H9 (cell line): ENCODE results near the gene TAOK1. TPM values are rescaled to one million over a fixed set of nuclear protein-coding genes. Genes with fewer than 3 reads are reported as not detected.
"Not testable (repeated sequence)": the region's sequence is repeated elsewhere in the genome, so short reads cannot be mapped to it uniquely, and the experiment has no call there.

Source experiments
- DNase-seq: peaks from one replicate; pipeline ENCODE4 v3.0.0-alpha.2; 2017
- H2AFZ ChIP-seq: one replicate; pipeline ENCODE4 v1.6.1; 2013; ENCODE audit warnings: mild to moderate bottlenecking, low read length, control low read depth, moderate library complexity
- H2AK5ac ChIP-seq: 2 replicates; pipeline ENCODE4 v1.6.1; 2013; ENCODE audit warnings: low read length, control low read depth, mixed read lengths; ENCODE audit not compliant: insufficient read length
- H2BK120ac ChIP-seq: one replicate; pipeline ENCODE4 v1.6.1; 2013; ENCODE audit warnings: low read depth, mild to moderate bottlenecking, low read length, control low read depth, inconsistent platforms; ENCODE audit not compliant: poor library complexity, severe bottlenecking
- H2BK12ac ChIP-seq: 2 replicates; pipeline ENCODE4 v1.6.1; 2013; ENCODE audit warnings: low read length, control low read depth, mixed read lengths, low read depth; ENCODE audit not compliant: insufficient read length
- H2BK15ac ChIP-seq: 2 replicates; pipeline ENCODE4 v1.6.1; 2013; ENCODE audit warnings: low read depth, low read length, control low read depth
- H2BK20ac ChIP-seq: one replicate; pipeline ENCODE4 v1.6.1; 2013; ENCODE audit warnings: low read depth, mild to moderate bottlenecking, low read length, control low read depth, inconsistent platforms; ENCODE audit not compliant: poor library complexity, severe bottlenecking
- H2BK5ac ChIP-seq: 2 replicates; pipeline ENCODE4 v1.6.1; 2013; ENCODE audit warnings: low read length, control low read depth, mixed read lengths; ENCODE audit not compliant: insufficient read length
- H3K14ac ChIP-seq: 2 replicates; pipeline ENCODE4 v1.6.1; 2013; ENCODE audit warnings: low read length, control low read depth; ENCODE audit not compliant: insufficient read depth
- H3K18ac ChIP-seq: 2 replicates; pipeline ENCODE4 v1.6.1; 2013; ENCODE audit warnings: low read depth, mild to moderate bottlenecking, mixed read lengths, low read length, control low read depth; ENCODE audit not compliant: insufficient read length
- H3K23ac ChIP-seq: 2 replicates; pipeline ENCODE4 v1.6.1; 2013; ENCODE audit warnings: low read length, control low read depth, mixed read lengths, low read depth; ENCODE audit not compliant: insufficient read length
- H3K23me2 ChIP-seq: 2 replicates; pipeline ENCODE4 v1.6.1; 2013; ENCODE audit warnings: low read depth, mild to moderate bottlenecking, mixed read lengths, low read length, control low read depth; ENCODE audit not compliant: insufficient read length, poor library complexity, severe bottlenecking
- H3K27ac ChIP-seq: 2 replicates; pipeline ENCODE4 v1.5.1; 2013; ENCODE audit warnings: low read length, control low read depth, mixed read lengths, low read depth; ENCODE audit not compliant: insufficient read length
- H3K27me3 ChIP-seq: 2 replicates; pipeline ENCODE4 v1.6.1; 2013; ENCODE audit warnings: low read length, control low read depth, inconsistent platforms; ENCODE audit not compliant: insufficient read depth
- H3K4ac ChIP-seq: 2 replicates; pipeline ENCODE4 v1.6.1; 2013; ENCODE audit warnings: low read depth, mild to moderate bottlenecking, control low read depth, inconsistent platforms, low read length, moderate library complexity
- H3K4me1 ChIP-seq: 2 replicates; pipeline ENCODE4 v1.6.1; 2013; ENCODE audit warnings: low read length, control low read depth, inconsistent platforms; ENCODE audit not compliant: insufficient read depth
- H3K4me2 ChIP-seq: 2 replicates; pipeline ENCODE4 v1.6.1; 2013; ENCODE audit warnings: low read length, control low read depth, mixed read lengths; ENCODE audit not compliant: insufficient read length, insufficient read depth
- H3K56ac ChIP-seq: 2 replicates; pipeline ENCODE4 v1.6.1; 2013; ENCODE audit warnings: low read depth, mild to moderate bottlenecking, mixed read lengths, low read length, control low read depth; ENCODE audit not compliant: insufficient read length
- H3K79me1 ChIP-seq: 2 replicates; pipeline ENCODE4 v1.6.1; 2013; ENCODE audit warnings: low read depth, mild to moderate bottlenecking, moderate library complexity, low read length, control low read depth, inconsistent platforms; ENCODE audit not compliant: insufficient read depth, poor library complexity, severe bottlenecking
- H3K79me2 ChIP-seq: 2 replicates; pipeline ENCODE4 v1.6.1; 2013; ENCODE audit warnings: low read length, control low read depth, inconsistent platforms; ENCODE audit not compliant: insufficient read depth
- H3K9ac ChIP-seq: 2 replicates; pipeline ENCODE4 v1.6.1; 2013; ENCODE audit warnings: low read length, control low read depth, mixed read lengths; ENCODE audit not compliant: insufficient read length; ENCODE audit errors: extremely low read depth
- H3K9me3 ChIP-seq: one replicate; pipeline ENCODE4 v1.6.1; 2013; ENCODE audit warnings: low read depth, low read length, inconsistent platforms; ENCODE audit not compliant: control insufficient read depth
- H3T11ph ChIP-seq: one replicate; pipeline ENCODE4 v1.6.1; 2013; ENCODE audit warnings: mild to moderate bottlenecking, low read length, control low read depth, inconsistent platforms
- H4K20me1 ChIP-seq: one replicate; pipeline ENCODE4 v1.6.1; 2013; ENCODE audit not compliant: control insufficient read depth, insufficient read length, insufficient read depth
- H4K5ac ChIP-seq: 2 replicates; pipeline ENCODE4 v1.6.1; 2013; ENCODE audit warnings: low read depth, mild to moderate bottlenecking, mixed read lengths, low read length, control low read depth; ENCODE audit not compliant: insufficient read length
- H4K8ac ChIP-seq: replicated peaks from 2 replicates; pipeline ENCODE4 v1.6.1; 2013; ENCODE audit warnings: low read length, control low read depth, mixed read lengths, low read depth; ENCODE audit not compliant: insufficient read length
- H4K91ac ChIP-seq: 2 replicates; pipeline ENCODE4 v1.6.1; 2013; ENCODE audit warnings: low read depth, mild to moderate bottlenecking, moderate library complexity, mixed read lengths, low read length, control low read depth; ENCODE audit not compliant: insufficient read length
- H3K27ac Mint-ChIP-seq, 3 experiments: 2 replicates in 2 of 3; 3 replicates in 1 of 3; pipeline ENCODE4 v1.8.0; 2020 to 2021; ENCODE audit warnings: mixed read lengths in 3 of 3, mild to moderate bottlenecking in 1 of 3, moderate library complexity in 1 of 3
- H3K27me3 Mint-ChIP-seq: 2 replicates; pipeline ENCODE4 v1.8.0; 2021; ENCODE audit warnings: low read depth, mild to moderate bottlenecking, moderate library complexity, mixed read lengths
- H3K36me3 Mint-ChIP-seq, 3 experiments: 2 replicates in 2 of 3; 3 replicates in 1 of 3; pipeline ENCODE4 v1.8.0; 2020 to 2021; ENCODE audit warnings: low read depth in 3 of 3, mixed read lengths in 3 of 3; ENCODE audit not compliant: insufficient read depth in 1 of 3
- H3K4me1 Mint-ChIP-seq, 2 experiments: 2 replicates each; pipeline ENCODE4 v1.8.0; 2020; ENCODE audit warnings: mixed read lengths in 2 of 2
- H3K4me3 Mint-ChIP-seq, 2 experiments: 2 replicates in 1 of 2; 3 replicates in 1 of 2; pipeline ENCODE4 v1.8.0; 2020 to 2021; ENCODE audit warnings: mild to moderate bottlenecking in 2 of 2, mixed read lengths in 2 of 2, moderate library complexity in 1 of 2
- H3K9me3 Mint-ChIP-seq, 2 experiments: 2 replicates in 1 of 2; 3 replicates in 1 of 2; pipeline ENCODE4 v1.8.0; 2020; ENCODE audit warnings: mild to moderate bottlenecking in 2 of 2, mixed read lengths in 2 of 2, moderate library complexity in 1 of 2
- CTCF ChIP-seq: fragments of 200-600 bp; sonication (generic); conservative IDR thresholded peaks from 3 replicates; pipeline ENCODE4 v1.8.0; 2021; ENCODE audit warnings: antibody characterized with exemption, mild to moderate bottlenecking
- WGBS: extraction: QIAGEN DNeasy Blood & Tissue Kit; methylation state at CpG from one replicate; pipeline ENCODE4 v1.1.7; 2013; ENCODE audit warnings: missing lambda C conversion rate, low lambda C conversion rate, mixed read lengths; ENCODE audit not compliant: insufficient read length; ENCODE audit errors: extremely low coverage; 5-methylcytosine and 5-hydroxymethylcytosine counted together
- total RNA-seq: library from RNA; stranded (reverse); gene quantifications from 2 replicates; pipeline ENCODE4 v1.2.1, GENCODE V29; 2021

TAOK1 gene
- total RNA-seq, 1 experiment from 2014 or later, result 93.0 TPM

- no CpG with 5 or more reads among the region's 3 CpGs for WGBS
- Histone ChIP-seq H3K23me2 (no peaks in the 10 kb centered on the region), H3K14ac (no peak overlapping the region), H3T11ph (no peak overlapping the region), H4K91ac (no peak overlapping the region), H3K79me2 (no peaks in the 10 kb centered on the region), H2BK20ac (no peak overlapping the region), H3K23ac (no peak overlapping the region), H2BK120ac (no peak overlapping the region), H3K27me3 (no peaks in the 10 kb centered on the region), H3K9me3 (no peaks in the 10 kb centered on the region), H2BK12ac (no peak overlapping the region), H4K8ac (no peak overlapping the region), H2BK5ac (no peak overlapping the region), H3K4me2 (no peak overlapping the region), H3K79me1 (peaks cover 3% of the 10 kb centered on the region), H2BK15ac (no peak overlapping the region), H3K56ac (no peak overlapping the region), H3K9ac (no peak overlapping the region), H3K4me1 (no peaks in the 10 kb centered on the region), H3K4ac (no peak overlapping the region), H3K27ac (no peak overlapping the region), H2AK5ac (no peak overlapping the region), H2AFZ (no peak overlapping the region), H4K20me1 (no peaks in the 10 kb centered on the region), H4K5ac (no peak overlapping the region), H3K18ac (no peak overlapping the region)
- no peak overlapping the region for H3K27ac Mint-ChIP-seq
- DNase-seq, result no peak
- no peak for TF ChIP-seq CTCF
- H3K4me1 Mint-ChIP-seq, result no peaks in the 10 kb centered on the region
- peaks cover 22 to 57% (median 45%) of the 10 kb centered on the region in 3 experiments; a peak in 6 of 7 replicates for H3K36me3 Mint-ChIP-seq
- H3K9me3 Mint-ChIP-seq, result no peaks in the 10 kb centered on the region
- no peaks in the 10 kb centered on the region for H3K27me3 Mint-ChIP-seq
- no peak overlapping the region for H3K4me3 Mint-ChIP-seq
Observed at GRCh38 chr17:29469276-29469675, 79.1 kb downstream of the TAOK1 start.

- H3K27ac ChIP-seq, H3K4me3 Mint-ChIP-seq, H2BK120ac ChIP-seq, H4K8ac ChIP-seq, H3K14ac ChIP-seq, H3K4me2 ChIP-seq, H3K4ac ChIP-seq, H2BK15ac ChIP-seq, H2BK20ac ChIP-seq, H2AK5ac ChIP-seq, H3K27me3 Mint-ChIP-seq, H3K9me3 Mint-ChIP-seq, H3K79me1 ChIP-seq, H3K9ac ChIP-seq, H3K79me2 ChIP-seq, H4K5ac ChIP-seq, H2BK5ac ChIP-seq, H3K4me1 Mint-ChIP-seq, DNase-seq, H3K18ac ChIP-seq, H3K56ac ChIP-seq, H3T11ph ChIP-seq, H3K27me3 ChIP-seq, H2BK12ac ChIP-seq, H2AFZ ChIP-seq, H3K23me2 ChIP-seq, H4K20me1 ChIP-seq, H3K4me1 ChIP-seq, H3K9me3 ChIP-seq, H3K23ac ChIP-seq, H4K91ac ChIP-seq: not testable (repeated sequence)
- Mint-ChIP-seq H3K27ac (peak overlapping the region in 1 of 3 experiments; percentile 57; a peak in 1 of 7 replicates), H3K36me3 (peaks cover 14 to 43% (median 36%) of the 10 kb centered on the region in 3 experiments; a peak in 6 of 7 replicates)
- no CpG with 5 or more reads among the region's 4 CpGs for WGBS
Observed at GRCh38 chr17:29473437-29473836, 83.3 kb downstream of the TAOK1 start.
